ENCODE results near the gene LRP1.

- TF ChIP-seq CTCF (IDR thresholded peaks at IDR 0.05; ENCODE audit: low read depth, low read length) (no peak), POLR2A (IDR thresholded peaks at IDR 0.05; ENCODE audit: extremely low read depth, insufficient read length) (no peak), MAX (IDR thresholded peaks at IDR 0.05; ENCODE audit: low read depth, low read length) (no peak)
Measured at GRCh38 chr12:57158186-57158585, 29.9 kb downstream of the LRP1 start.
